ENCODE measurements around the gene AADACL2.

Gene AADACL2

GRCh38 chr3:151806838-151807237 is 73.1 kb downstream of the AADACL2 start:
- no peak for DNase-seq (ENCODE audit: low spot score)
